Stimulated activated CD4-positive, alpha-beta T cell treated with anti-CD3 and anti-CD28 coated beads, Interleukin-15, amount 100 ng/mL, for 48 hours (primary cell): ENCODE measurements around the gene IFNL4.
A peak's percentile ranks its signal among the peaks of the same experiment; 100 is the strongest.
"Not testable (repeated sequence)": the region's sequence is repeated elsewhere in the genome, so short reads cannot be mapped to it uniquely, and the experiment has no call there.

Experiments used
- DNase-seq, 2 donors: peaks; one replicate each; pipeline ENCODE4 v3.0.0-alpha.2; 2020; ENCODE audit warnings: low read depth in 2 of 2

IFNL4 gene

GRCh38 chr19:39223703-39224279 is 24.9 kb downstream of the IFNL4 start:
- DNase-seq: peak in 1 of 2 donors; percentile 19

DNA sequence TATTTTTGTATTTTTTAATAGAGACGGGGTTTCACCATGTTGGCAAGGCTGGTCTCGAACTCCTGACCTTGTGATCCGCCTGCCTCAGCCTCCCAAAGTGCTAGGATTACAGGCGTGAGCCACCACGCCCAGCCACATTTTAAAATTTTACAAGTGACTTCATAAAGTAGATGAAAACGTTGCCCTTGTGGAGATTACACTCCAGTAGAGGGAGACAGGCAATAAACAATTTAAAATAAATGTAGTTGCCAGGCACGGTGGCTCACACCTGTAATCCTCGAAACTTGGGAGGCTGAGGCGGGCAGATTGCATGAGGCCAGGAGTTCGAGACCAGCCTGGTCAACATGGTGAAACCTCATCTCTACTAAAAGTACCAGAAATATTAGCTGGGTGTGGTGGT is 29.5 kb downstream of the IFNL4 start:
- not testable (repeated sequence) for DNase-seq

DNA sequence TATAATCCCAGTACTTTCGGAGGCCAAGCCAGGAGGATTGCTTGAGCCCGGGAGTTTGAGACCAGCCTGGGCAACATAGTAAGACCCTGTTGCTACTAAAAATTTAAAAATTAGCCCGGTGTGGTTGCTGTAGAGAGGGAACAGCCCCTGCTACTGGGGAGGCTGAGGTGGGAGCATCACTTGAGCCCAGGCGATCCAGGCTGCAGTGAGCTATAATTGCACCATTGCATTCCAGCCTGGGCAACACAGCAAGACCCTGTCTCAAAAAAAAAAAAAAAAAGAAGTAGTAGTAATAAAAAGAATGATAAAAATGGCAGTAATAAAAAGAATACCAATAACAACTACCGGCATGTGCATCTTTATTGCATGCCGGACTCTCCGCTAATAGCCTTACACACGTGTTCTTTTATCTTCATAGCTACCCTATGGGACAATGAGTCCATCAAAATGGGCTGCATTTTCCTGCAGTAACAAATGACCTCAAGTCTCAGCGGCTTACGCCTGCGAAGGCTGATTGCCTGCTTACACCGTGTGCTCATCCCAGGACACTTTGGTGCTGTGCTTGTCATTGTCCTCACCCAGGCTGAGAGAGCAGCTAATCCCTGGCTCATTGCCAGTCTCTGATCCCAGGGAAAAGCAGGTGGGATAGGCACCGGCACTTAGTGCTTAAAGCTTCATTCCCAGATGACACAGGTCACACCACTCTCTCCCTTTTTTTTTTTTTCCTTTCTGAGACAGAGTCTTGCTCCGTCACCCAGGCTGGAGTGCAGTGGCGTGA is 30.2 kb downstream of the IFNL4 start:
- no peak for DNase-seq

DNA sequence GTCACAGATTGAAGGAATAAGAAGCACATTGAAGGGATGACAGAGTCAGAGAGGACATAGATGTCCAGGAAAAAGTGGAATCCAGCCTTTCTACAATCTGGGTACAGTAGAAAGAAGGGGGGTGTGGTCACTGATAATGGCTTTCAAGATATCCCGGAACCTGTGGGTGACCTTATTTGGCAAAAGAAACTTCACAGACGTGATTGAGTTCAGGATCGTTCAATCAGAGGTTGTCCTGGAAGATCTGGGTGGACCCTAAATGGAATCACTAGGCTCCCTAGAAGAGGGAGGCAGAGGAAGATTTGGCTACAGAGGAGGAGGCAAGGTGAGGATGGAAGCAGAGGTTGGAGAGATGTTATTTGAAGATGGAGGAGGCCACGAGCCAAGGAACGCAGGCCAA is 31.6 kb downstream of the IFNL4 start:
- no peak for DNase-seq

DNA sequence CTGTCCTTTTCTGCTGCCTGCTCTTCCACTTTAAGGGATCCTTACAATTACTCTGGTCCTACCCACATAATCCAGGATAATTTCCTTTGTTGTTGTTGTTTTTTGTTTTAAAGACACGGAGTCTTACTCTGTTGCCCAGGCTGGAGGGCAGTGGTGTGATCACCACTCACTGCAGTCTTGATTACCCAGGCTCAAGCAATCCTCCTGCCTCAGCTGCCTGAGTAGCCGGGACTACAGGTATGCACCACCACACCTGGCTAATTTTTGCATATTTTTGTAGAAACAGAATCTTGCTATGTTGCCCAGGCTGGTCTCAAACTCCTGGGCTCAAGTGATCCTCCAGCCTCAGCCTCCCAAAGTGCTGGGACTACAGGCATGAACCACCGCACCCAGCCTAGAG is 33.3 kb downstream of the IFNL4 start:
- DNase-seq: not testable (repeated sequence)

DNA sequence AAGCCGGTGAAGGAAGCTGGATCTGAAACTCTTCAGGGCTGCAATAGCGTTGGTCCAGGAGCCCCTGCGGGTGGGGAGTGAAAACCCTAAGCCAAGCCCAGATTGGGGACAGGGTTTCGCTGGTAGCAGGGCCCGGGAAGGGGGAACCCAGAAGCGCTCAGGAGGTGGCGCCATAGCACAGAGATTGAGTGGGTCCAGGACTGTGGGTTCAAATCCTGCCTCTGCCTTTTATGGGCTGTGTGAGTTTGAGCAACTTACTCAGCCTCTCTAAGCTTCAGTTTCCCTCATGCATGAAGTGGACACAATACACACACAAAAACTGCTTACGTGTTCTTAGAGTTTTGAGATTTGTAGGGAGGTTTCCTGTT is 36.3 kb downstream of the IFNL4 start:
- peak; percentile 30 to 56 for DNase-seq

GRCh38 chr19:39211731-39212374 is 36.8 kb downstream of the IFNL4 start:
- no peak for DNase-seq

GRCh38 chr19:39209196-39209595 is 39.5 kb downstream of the IFNL4 start:
- DNase-seq: no peak

DNA sequence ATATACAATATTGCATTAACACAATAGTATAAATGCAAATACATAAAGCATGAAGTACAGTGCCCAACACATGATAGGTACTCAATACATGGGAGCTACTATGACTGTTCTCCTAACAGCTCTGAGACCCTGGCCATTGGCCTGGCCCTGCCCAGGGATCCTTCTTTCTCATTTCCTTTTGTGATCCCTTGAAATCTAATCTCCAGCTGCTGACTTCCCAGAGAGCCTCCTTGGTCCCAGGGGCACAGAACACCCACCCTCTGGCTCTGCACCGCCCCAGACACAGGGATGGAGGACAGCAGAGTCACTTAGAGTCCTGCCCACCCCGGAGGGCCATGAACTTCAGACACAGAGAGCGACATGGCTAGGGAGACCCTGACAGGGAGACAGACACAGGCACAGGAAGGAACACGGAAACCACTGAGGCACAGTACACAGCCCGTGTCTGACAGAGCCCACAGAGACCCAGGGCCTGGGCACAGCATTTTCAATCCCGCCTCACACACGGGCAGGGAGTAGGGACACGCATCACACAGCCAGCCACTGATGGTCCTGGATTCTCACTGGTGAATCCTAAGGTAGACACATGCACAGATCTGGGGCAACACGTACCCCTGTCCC is 40.4 kb downstream of the IFNL4 start:
- DNase-seq: no peak

- no peak for DNase-seq
Observed at GRCh38 chr19:39207293-39207836, 41.3 kb downstream of the IFNL4 start.

GRCh38 chr19:39206122-39206521 is 42.5 kb downstream of the IFNL4 start:
- no peak for DNase-seq

GRCh38 chr19:39205449-39205764 is 43.2 kb downstream of the IFNL4 start:
- DNase-seq: no peak

- DNase-seq: no peak
Observed at GRCh38 chr19:39203372-39204341, 45.0 kb downstream of the IFNL4 start, which contains the start of gene SYCN. Gene SYCN (minus strand): TSS chr19:39204263. CDS start chr19:39204254, 9 bp downstream.

DNA sequence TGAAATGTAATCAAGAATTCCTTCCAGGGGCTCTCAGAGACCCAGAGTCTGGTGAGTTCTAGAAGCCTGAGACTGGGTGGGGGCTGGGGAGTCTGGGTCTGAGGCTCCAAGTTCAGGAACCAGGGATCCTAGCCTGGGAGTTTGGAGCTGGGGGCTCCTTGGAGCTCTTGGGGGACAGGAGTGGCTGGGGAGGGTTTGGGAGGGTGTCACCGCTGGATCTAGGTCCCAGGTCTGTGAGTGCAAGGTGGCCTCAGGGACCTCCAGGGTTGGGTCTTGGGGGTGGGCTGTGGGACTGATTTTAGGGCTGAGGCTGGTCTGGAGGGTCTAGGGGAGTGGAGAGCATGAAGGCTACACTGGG is 45.7 kb downstream of the IFNL4 start:
- DNase-seq: no peak

GRCh38 chr19:39200803-39201115 is 47.9 kb downstream of the IFNL4 start:
- DNase-seq: no peak

DNA sequence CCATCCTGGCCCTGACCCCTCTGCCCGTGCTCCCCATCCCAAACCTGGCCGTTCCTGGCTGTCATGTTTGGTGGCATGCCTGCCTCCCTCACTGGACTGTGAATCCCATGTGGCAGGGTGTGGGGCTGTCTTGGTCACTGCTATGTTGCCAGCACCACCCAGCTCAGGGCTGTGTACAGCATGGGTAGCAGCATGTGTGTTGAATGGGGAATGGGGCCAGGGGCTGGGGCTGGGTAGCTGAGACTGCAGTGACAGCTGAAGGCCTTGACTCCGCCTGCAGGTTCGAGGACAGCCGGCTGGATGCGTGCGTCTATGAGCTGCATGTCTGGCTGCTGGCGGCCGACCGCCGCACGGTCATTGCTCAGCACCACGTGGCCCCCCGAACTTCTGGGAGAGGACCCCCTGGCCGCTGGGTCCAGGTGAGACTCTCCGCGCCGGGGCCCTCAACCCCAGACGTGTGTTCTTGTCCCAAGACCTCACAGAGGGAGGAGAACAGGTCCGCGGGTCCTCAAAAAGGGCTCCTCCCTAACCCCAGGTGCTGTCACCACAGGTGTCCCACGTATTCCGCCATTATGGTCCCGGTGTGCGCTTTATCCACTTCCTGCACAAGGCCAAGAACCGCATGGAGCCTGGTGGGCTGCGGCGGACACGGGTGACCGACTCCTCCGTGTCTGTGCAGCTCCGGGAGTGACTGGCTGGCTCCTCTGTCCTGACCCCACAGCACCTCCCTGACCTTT is 48.4 kb downstream of the IFNL4 start:
- no peak for DNase-seq

GRCh38 chr19:39199025-39199424 is 49.6 kb downstream of the IFNL4 start:
- DNase-seq: no peak

GRCh38 chr19:39197808-39198207 is 50.8 kb downstream of the IFNL4 start:
- DNase-seq: no peak

DNA sequence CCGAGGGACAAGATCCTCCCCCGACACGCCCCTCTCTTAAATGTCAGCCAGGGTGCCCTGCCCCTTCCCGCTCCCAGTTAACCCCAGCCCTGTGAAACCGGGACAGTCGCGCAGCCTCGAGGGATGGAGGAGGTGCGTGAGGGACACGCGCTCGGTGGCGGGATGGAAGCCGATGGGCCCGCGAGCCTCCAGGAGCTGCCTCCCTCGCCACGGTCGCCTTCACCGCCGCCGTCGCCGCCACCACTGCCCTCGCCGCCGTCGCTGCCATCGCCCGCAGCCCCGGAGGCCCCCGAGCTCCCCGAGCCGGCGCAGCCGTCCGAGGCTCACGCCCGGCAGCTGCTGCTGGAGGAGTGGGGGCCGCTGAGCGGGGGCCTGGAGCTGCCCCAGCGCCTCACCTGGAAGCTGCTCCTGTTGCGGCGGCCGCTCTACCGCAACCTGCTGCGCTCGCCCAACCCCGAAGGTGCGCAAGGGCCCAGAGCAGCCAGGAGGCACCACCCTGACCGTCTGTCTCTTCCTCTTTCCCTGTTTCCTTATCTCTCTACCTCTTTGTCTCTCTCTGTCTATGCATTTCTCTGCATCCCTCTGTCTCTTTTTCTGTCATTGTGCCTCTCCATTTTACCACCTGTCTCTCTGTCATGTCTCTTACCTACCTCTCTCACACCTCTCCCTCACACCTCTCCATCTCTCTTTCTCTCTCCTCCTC is 51.6 kb downstream of the IFNL4 start, which contains the start of gene NCCRP1:
TSS of gene NCCRP1 (plus strand) at position 105 of the 703 bp plus-strand sequence. CDS start at position 124, 19 bp downstream.
- DNase-seq: no peak

DNA sequence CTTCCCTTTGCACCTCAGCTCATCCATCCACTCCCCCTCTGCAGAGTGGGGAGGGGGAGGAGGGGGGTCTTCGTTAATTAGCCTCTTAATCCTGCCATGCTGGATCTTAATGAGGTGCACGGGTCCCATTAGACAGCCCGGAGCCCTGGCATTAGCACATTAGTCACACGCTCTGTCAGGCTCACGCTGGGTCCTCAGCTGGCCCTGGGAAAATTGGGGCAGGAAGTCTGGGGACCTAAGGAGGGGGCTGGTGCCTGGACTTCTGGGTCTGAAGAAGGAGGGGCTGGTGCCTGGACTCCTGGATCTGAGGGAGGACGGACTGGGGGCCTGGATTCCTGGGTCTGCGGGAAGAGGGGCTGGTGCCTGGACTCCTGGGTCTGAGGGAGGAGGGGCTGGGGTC is 52.3 kb downstream of the IFNL4 start:
- DNase-seq: no peak
